ENCODE results near the gene UBALD2. TPM values are rescaled to one million over a fixed set of nuclear protein-coding genes. Genes with fewer than 3 reads are reported as not detected.
"Not testable (repeated sequence)": the region's sequence is repeated elsewhere in the genome, so short reads cannot be mapped to it uniquely, and the experiment has no call there.

The UBALD2 gene
- total and polyA plus RNA-seq, 9 donors = 10.8 to 27.3 (median 18.2) TPM

GRCh38 chr17:76263896-76264295 is 1.3 kb upstream of the UBALD2 start:
- H3K36me3 ChIP-seq (ENCODE audit: control insufficient read depth, insufficient read depth, low read length) = peaks cover 11% of the 10 kb centered on the region
- DNase-seq = no peak
- no peak overlapping the region for H3K4me3 ChIP-seq (ENCODE audit: low read length)
- no peaks in the 10 kb centered on the region for H3K9me3 ChIP-seq (replicated peaks; ENCODE audit: control insufficient read depth, low read depth, low read length)
- no peaks in the 10 kb centered on the region for H3K27me3 ChIP-seq (ENCODE audit: control insufficient read depth, insufficient read depth, low read length)
- peak overlapping the region; percentile 86 for H3K27ac ChIP-seq (ENCODE audit: low read length)
- peaks cover 37% of the 10 kb centered on the region for H3K4me1 ChIP-seq (ENCODE audit: control insufficient read depth, insufficient read depth, low read length)
- WGBS (ENCODE audit: insufficient coverage) = no CpG with 5 or more reads among the region's 5 CpGs

GRCh38 chr17:76264425-76264754 is 758 bp upstream of the UBALD2 start:
- no peak for DNase-seq
- H3K27me3 ChIP-seq (ENCODE audit: control insufficient read depth, insufficient read depth, low read length) = no peaks in the 10 kb centered on the region
- no peaks in the 10 kb centered on the region for H3K9me3 ChIP-seq (replicated peaks; ENCODE audit: control insufficient read depth, low read depth, low read length)
- peaks cover 42% of the 10 kb centered on the region for H3K4me1 ChIP-seq (ENCODE audit: control insufficient read depth, insufficient read depth, low read length)
- H3K36me3 ChIP-seq (ENCODE audit: control insufficient read depth, insufficient read depth, low read length) = peaks cover 16% of the 10 kb centered on the region
- peak overlapping the region; percentile 86 for H3K27ac ChIP-seq (ENCODE audit: low read length)
- WGBS (ENCODE audit: insufficient coverage) = 75% methylated on average over 2 of the region's 9 CpGs
- peak overlapping the region; percentile 16 for H3K4me3 ChIP-seq (ENCODE audit: low read length)

GRCh38 chr17:76265624-76266243 is 586 bp downstream of the UBALD2 start:
- no peaks in the 10 kb centered on the region for H3K9me3 ChIP-seq (replicated peaks; ENCODE audit: control insufficient read depth, low read depth, low read length)
- peak overlapping the region; percentile 64 for H3K4me3 ChIP-seq (ENCODE audit: low read length)
- H3K27me3 ChIP-seq (ENCODE audit: control insufficient read depth, insufficient read depth, low read length) = no peaks in the 10 kb centered on the region
- peak overlapping the region; percentile 72 for H3K27ac ChIP-seq (ENCODE audit: low read length)
- H3K4me1 ChIP-seq (ENCODE audit: control insufficient read depth, insufficient read depth, low read length) = peaks cover 54% of the 10 kb centered on the region
- DNase-seq = peak; percentile 78
- peaks cover 26% of the 10 kb centered on the region for H3K36me3 ChIP-seq (ENCODE audit: control insufficient read depth, insufficient read depth, low read length)
- WGBS (ENCODE audit: insufficient coverage) = under 1% methylated on average over 67 of the region's 76 CpGs

GRCh38 chr17:76266244-76266938 is 1.2 kb downstream of the UBALD2 start:
- Histone ChIP-seq H3K4me3 (ENCODE audit: low read length) (peak overlapping the region; percentile 64), H3K36me3 (ENCODE audit: control insufficient read depth, insufficient read depth, low read length) (peaks cover 26% of the 10 kb centered on the region), H3K9me3 (replicated peaks; ENCODE audit: control insufficient read depth, low read depth, low read length) (no peaks in the 10 kb centered on the region), H3K27me3 (ENCODE audit: control insufficient read depth, insufficient read depth, low read length) (no peaks in the 10 kb centered on the region), H3K27ac (ENCODE audit: low read length) (peak overlapping the region; percentile 72), H3K4me1 (ENCODE audit: control insufficient read depth, insufficient read depth, low read length) (peaks cover 61% of the 10 kb centered on the region)
- WGBS (ENCODE audit: insufficient coverage) = 14% methylated on average over 3 of the region's 12 CpGs
- peak; percentile 50 for DNase-seq

GRCh38 chr17:76267051-76267576 is 2.0 kb downstream of the UBALD2 start:
- H3K27ac ChIP-seq (ENCODE audit: low read length) = peak overlapping the region; percentile 72
- H3K27me3 ChIP-seq (ENCODE audit: control insufficient read depth, insufficient read depth, low read length) = no peaks in the 10 kb centered on the region
- DNase-seq = no peak
- WGBS (ENCODE audit: insufficient coverage) = 78% methylated on average over 4 of the region's 4 CpGs
- H3K4me3 ChIP-seq (ENCODE audit: low read length) = peak overlapping the region; percentile 64
- H3K9me3 ChIP-seq (replicated peaks; ENCODE audit: control insufficient read depth, low read depth, low read length) = no peaks in the 10 kb centered on the region
- H3K4me1 ChIP-seq (ENCODE audit: control insufficient read depth, insufficient read depth, low read length) = peaks cover 64% of the 10 kb centered on the region
- H3K36me3 ChIP-seq (ENCODE audit: control insufficient read depth, insufficient read depth, low read length) = peaks cover 26% of the 10 kb centered on the region

- not testable (repeated sequence) for H3K9me3 ChIP-seq (replicated peaks; ENCODE audit: control insufficient read depth, low read depth, low read length); H3K27me3 ChIP-seq (ENCODE audit: control insufficient read depth, insufficient read depth, low read length); DNase-seq; H3K4me3 ChIP-seq (ENCODE audit: low read length)
- Histone ChIP-seq H3K36me3 (ENCODE audit: control insufficient read depth, insufficient read depth, low read length) (peaks cover 26% of the 10 kb centered on the region), H3K27ac (ENCODE audit: low read length) (peak overlapping the region; percentile 75), H3K4me1 (ENCODE audit: control insufficient read depth, insufficient read depth, low read length) (peaks cover 69% of the 10 kb centered on the region)
- no CpG with 5 or more reads among the region's 13 CpGs for WGBS (ENCODE audit: insufficient coverage)
Observed at GRCh38 chr17:76267581-76268001, 2.4 kb downstream of the UBALD2 start.

GRCh38 chr17:76268015-76268749 is 3.0 kb downstream of the UBALD2 start:
- H3K4me1 ChIP-seq (ENCODE audit: control insufficient read depth, insufficient read depth, low read length) = peaks cover 73% of the 10 kb centered on the region
- WGBS (ENCODE audit: insufficient coverage) = 80% methylated on average over 1 of the region's 9 CpGs
- peak; percentile 76 for DNase-seq

GRCh38 chr17:76268991-76269981 is 4.1 kb downstream of the UBALD2 start:
- WGBS (ENCODE audit: insufficient coverage) = 73% methylated on average over 10 of the region's 12 CpGs
- Histone ChIP-seq H3K9me3 (replicated peaks; ENCODE audit: control insufficient read depth, low read depth, low read length) (no peaks in the 10 kb centered on the region), H3K4me1 (ENCODE audit: control insufficient read depth, insufficient read depth, low read length) (peaks cover 78% of the 10 kb centered on the region), H3K4me3 (ENCODE audit: low read length) (no peak overlapping the region), H3K27me3 (ENCODE audit: control insufficient read depth, insufficient read depth, low read length) (no peaks in the 10 kb centered on the region), H3K27ac (ENCODE audit: low read length) (peak overlapping the region; percentile 35), H3K36me3 (ENCODE audit: control insufficient read depth, insufficient read depth, low read length) (peaks cover 26% of the 10 kb centered on the region)
- DNase-seq = no peak

More at GRCh38 chr17:76268015-76268749, 3.0 kb downstream of the UBALD2 start:
- Histone ChIP-seq H3K4me3 (ENCODE audit: low read length) (no peak overlapping the region), H3K9me3 (replicated peaks; ENCODE audit: control insufficient read depth, low read depth, low read length) (no peaks in the 10 kb centered on the region), H3K27ac (ENCODE audit: low read length) (peak overlapping the region; percentile 75), H3K27me3 (ENCODE audit: control insufficient read depth, insufficient read depth, low read length) (no peaks in the 10 kb centered on the region), H3K36me3 (ENCODE audit: control insufficient read depth, insufficient read depth, low read length) (peaks cover 26% of the 10 kb centered on the region)

GRCh38 chr17:76270127-76270592 is 5.0 kb downstream of the UBALD2 start:
- Histone ChIP-seq H3K4me1 (ENCODE audit: control insufficient read depth, insufficient read depth, low read length) (peaks cover 73% of the 10 kb centered on the region), H3K36me3 (ENCODE audit: control insufficient read depth, insufficient read depth, low read length) (peaks cover 26% of the 10 kb centered on the region), H3K9me3 (replicated peaks; ENCODE audit: control insufficient read depth, low read depth, low read length) (no peaks in the 10 kb centered on the region), H3K27ac (ENCODE audit: low read length) (peak overlapping the region; percentile 13), H3K27me3 (ENCODE audit: control insufficient read depth, insufficient read depth, low read length) (no peaks in the 10 kb centered on the region), H3K4me3 (ENCODE audit: low read length) (no peak overlapping the region)
- WGBS (ENCODE audit: insufficient coverage) = 79% methylated on average over 17 of the region's 26 CpGs
- DNase-seq = no peak
